Renal cortex interstitium (tissue), 11 donors: Measurements from ENCODE around the gene TAS1R1. TPM values are rescaled to one million over a fixed set of nuclear protein-coding genes. Genes with fewer than 3 reads are reported as not detected.
A peak's percentile ranks its signal among the peaks of the same experiment; 100 is the strongest.
"Not testable (repeated sequence)": the region's sequence is repeated elsewhere in the genome, so short reads cannot be mapped to it uniquely, and the experiment has no call there.

Experiments used
- DNase-seq, 11 donors: peaks; one replicate each; pipeline ENCODE4 v3.0.0-alpha.2; 2013; ENCODE audit warnings: low read depth in 9 of 11, low spot score in 4 of 11; ENCODE audit errors: extremely low read depth in 1 of 11
- polyA plus RNA-seq, 3 donors: library from polyadenylated mRNA; unstranded; fragments of 120-200 nt; gene quantifications; one replicate each; pipeline ENCODE4 v1.2.1, GENCODE V29; 2013; ENCODE audit not compliant: insufficient read length in 3 of 3

Gene TAS1R1
- polyA plus RNA-seq, 3 donors: 0.06 to 0.29 TPM; not detected in 1

GRCh38 chr1:6559161-6559560 is 4.1 kb downstream of the TAS1R1 start:
- not testable (repeated sequence) for DNase-seq

GRCh38 chr1:6560267-6560666 is 5.2 kb downstream of the TAS1R1 start:
- DNase-seq: no peak

GRCh38 chr1:6569033-6569432 is 13.9 kb downstream of the TAS1R1 start:
- no peak for DNase-seq

GRCh38 chr1:6570100-6570499 is 15.0 kb downstream of the TAS1R1 start:
- DNase-seq: no peak

- DNase-seq: no peak
These were observed 15.9 kb downstream of the TAS1R1 start for GRCh38 chr1:6570987-6571386.

- DNase-seq: no peak
These were observed 17.7 kb downstream of the TAS1R1 start for GRCh38 chr1:6572653-6573383.

GRCh38 chr1:6574025-6574620 is 19.0 kb downstream of the TAS1R1 start:
- DNase-seq: no peak

- DNase-seq: no peak
These were observed 19.7 kb downstream of the TAS1R1 start for GRCh38 chr1:6574818-6575217.

GRCh38 chr1:6577831-6578525 is 22.9 kb downstream of the TAS1R1 start:
- no peak for DNase-seq

GRCh38 chr1:6578624-6579373 is 23.7 kb downstream of the TAS1R1 start:
- DNase-seq: no peak

GRCh38 chr1:6579374-6580118 is 24.4 kb downstream of the TAS1R1 start, which contains the start of gene ZBTB48:
TSS of gene ZBTB48 (plus strand) at chr1:6579994. CDS start at chr1:6580610, 616 bp downstream.
- DNase-seq: peak; percentile 95 to 99 (median 97)

GRCh38 chr1:6580119-6580592 is 25.0 kb downstream of the TAS1R1 start:
- no peak for DNase-seq

GRCh38 chr1:6580593-6581409 is 25.7 kb downstream of the TAS1R1 start:
- no peak for DNase-seq

GRCh38 chr1:6581561-6582305 is 26.6 kb downstream of the TAS1R1 start:
- no peak for DNase-seq

GRCh38 chr1:6582370-6582769 is 27.3 kb downstream of the TAS1R1 start:
- DNase-seq: no peak

- no peak for DNase-seq
These were observed 29.3 kb downstream of the TAS1R1 start for GRCh38 chr1:6584126-6585080.
